GM23248 (cell line): ENCODE measurements around the gene CCDC170.

Source experiments
- EZH2 ChIP-seq: fragments of 200-600 bp; sonication (generic); IDR thresholded peaks from 2 replicates; pipeline ENCODE4 v1.6.1; 2018; ENCODE audit warnings: antibody characterized with exemption, mild to moderate bottlenecking; ENCODE audit not compliant: insufficient read depth, poor library complexity, severe bottlenecking
- EZH2phosphoT487 ChIP-seq: fragments of 200-600 bp; sonication (generic); IDR thresholded peaks from 2 replicates; pipeline ENCODE4 v1.6.1; 2018; ENCODE audit warnings: antibody characterized with exemption, moderate library complexity, mild to moderate bottlenecking, low read depth; ENCODE audit not compliant: insufficient read depth

DNA sequence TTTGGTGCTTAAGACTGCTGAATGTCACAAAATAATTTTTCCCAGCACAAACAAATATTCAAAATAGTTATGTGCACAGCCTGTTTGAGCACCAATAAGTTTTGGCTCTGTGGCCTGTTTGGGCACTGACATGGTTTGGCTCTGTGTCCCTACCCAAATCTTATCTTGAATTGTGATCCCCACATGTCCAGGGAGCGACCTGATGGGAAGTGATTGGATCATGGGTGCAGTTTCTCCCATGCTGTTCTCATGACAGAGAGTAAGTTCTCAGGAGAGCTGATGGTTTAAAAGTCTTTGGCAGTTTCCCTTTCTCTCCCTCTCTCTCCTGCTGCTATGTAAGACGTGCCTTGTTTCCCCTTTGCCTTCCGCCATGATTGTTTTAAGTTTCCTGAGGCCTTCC is 167.7 kb downstream of the CCDC170 start:
- TF ChIP-seq EZH2phosphoT487 (no peak), EZH2 (no peak)
